GM19452 (cell line): ENCODE data around the gene TC2N.
A peak's percentile ranks its signal among the peaks of the same experiment; 100 is the strongest.
"Not testable (repeated sequence)": the region's sequence is repeated elsewhere in the genome, so short reads cannot be mapped to it uniquely, and the experiment has no call there.

ENCODE experiments used
- ATAC-seq: cut with Tn5 transposase; IDR thresholded peaks from one replicate; pipeline ENCODE4 v1.9.1; 2021; ENCODE audit not compliant: unreplicated experiment

Gene TC2N

DNA sequence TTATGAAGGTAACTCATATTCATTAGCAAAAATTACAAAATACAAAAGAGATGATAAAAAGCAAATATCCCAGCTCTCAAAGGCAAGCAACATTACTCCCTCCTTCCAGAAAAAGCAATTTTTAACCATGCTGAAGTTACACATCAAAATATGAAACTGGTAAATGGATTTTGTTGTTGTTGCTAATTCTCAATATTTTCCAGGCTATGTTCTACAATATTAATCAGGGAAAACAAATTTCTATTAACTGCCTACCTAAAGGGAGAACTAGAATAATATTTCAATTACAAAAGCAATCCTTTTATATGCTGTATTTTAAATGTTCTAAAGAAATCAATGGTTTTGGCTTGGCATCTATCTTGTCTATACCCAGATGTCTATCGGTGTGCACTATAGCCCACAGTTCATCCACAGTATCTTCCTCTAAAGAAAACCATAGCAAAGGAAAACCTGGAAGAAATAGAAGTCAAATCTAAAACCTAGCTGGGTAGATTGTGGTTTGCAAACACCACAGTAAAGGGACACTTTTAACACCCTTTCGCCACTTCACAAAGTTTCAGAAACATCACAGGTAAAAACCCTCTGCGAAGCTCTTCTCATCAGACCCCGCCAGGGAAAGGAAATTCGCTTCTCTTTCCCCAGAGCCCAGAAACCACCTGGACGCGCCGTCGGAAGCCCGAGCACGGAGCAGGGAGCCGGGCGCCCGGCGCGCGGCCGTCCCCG lies 32.0 kb downstream of the TC2N start:
- ATAC-seq, result peak; percentile 23

- no peak for ATAC-seq
Observed at GRCh38 chr14:91834571-91834970, 32.8 kb downstream of the TC2N start.

DNA sequence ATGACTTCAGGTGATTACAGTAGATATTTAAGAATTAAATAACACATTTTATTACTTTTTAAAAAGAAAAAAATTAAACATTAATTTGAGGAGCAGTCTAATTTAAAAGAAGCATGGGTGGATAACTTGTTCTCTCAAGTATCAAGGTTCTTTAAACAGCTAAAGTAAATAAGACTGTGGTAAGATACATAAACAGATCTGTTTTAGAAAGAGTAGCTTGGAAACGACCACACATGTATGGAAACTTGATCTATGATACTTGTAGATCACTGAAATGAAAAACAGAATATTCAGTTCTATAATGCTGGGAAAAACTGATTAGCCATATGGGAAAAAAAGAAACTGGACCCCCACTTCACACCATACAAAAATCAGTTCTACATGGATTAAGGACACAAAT lies 36.0 kb downstream of the TC2N start:
- ATAC-seq, result no peak

- peak; percentile 64 for ATAC-seq
Observed at GRCh38 chr14:91830777-91831176, 36.6 kb downstream of the TC2N start.

DNA sequence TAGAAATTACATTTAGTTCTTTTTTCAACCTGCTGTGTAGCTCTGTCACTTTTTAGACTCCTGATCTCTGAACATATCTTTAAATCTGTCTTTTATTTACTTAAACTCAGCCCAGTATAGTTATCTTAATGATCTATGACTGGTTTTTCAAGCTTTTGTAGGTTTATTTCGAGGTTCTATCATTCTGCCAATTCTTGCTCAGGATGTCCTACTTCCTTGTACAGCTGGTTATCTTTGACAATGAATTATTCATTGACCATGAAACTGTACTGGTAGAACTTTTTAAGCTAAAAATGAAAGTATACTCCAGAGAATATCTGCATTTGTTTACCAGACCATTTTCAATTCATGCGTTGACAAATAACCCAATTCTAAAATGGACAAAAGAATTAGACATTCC lies 37.8 kb downstream of the TC2N start:
- no peak for ATAC-seq

- no peak for ATAC-seq
Observed at GRCh38 chr14:91827746-91828145, 39.6 kb downstream of the TC2N start.

GRCh38 chr14:91817566-91818325 lies 49.6 kb downstream of the TC2N start:
- ATAC-seq, result no peak

- no peak for ATAC-seq
Observed at GRCh38 chr14:91814317-91814716, 53.0 kb downstream of the TC2N start.

DNA sequence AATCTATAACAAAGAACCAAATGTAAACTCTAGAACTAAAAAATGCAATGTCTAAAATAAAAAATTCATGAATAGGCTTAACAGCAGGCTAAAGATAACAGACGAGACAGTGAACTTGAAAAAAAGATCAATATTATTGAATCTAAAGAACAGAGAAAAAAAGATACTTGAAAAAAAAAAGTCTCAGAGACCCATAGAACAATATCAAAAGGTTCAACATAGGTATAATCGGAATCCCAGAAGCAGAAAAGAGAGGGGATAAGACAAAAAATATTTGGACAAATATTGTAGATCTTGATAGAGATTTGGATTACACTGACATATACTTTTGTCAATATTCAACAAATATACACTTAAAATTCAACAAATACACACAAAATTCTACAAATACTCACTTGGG lies 56.6 kb downstream of the TC2N start:
- ATAC-seq, result no peak

DNA sequence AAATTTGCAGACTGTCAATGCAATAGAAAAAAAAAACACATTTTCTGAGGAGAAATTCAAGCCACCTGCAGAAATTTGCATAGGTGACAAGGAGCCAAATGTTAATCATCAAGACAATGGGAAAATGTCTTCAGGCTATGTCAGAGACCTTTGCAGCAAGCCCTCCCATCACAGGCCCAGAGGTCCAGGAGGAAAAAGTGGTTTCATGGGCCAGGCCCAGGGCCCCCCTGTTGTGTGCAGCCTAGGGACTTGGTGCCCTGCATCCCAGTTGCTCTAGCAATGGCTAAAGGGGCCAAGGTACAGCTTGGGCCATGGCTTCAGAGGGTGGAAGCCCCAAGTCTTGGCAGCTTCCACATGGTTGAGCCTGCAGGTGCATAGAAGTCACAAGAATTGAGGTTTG lies 60.6 kb downstream of the TC2N start:
- ATAC-seq, result no peak

- not testable (repeated sequence) for ATAC-seq
Observed at GRCh38 chr14:91806094-91806493, 61.2 kb downstream of the TC2N start.

GRCh38 chr14:91805659-91806058 lies 61.7 kb downstream of the TC2N start:
- ATAC-seq, result no peak

DNA sequence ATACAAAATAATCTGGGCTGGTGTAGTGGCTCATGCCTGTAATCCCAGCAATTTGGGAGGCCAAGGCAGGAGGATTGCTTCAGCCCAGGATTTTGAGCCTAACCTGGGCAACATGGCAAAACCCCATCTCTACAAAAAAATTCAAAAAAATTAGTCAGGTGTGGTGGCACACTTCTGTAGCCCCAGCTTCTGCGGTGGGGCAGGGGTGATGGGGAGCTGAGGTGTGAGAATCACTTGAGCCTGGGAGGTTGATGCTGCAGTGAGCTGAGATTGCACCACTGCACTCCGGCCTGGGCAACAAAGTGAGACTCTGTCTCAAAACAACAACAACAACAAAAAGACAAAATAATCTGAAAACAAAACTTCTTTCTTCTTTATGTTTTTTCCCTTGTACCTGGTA lies 66.0 kb downstream of the TC2N start:
- ATAC-seq, result no peak

DNA sequence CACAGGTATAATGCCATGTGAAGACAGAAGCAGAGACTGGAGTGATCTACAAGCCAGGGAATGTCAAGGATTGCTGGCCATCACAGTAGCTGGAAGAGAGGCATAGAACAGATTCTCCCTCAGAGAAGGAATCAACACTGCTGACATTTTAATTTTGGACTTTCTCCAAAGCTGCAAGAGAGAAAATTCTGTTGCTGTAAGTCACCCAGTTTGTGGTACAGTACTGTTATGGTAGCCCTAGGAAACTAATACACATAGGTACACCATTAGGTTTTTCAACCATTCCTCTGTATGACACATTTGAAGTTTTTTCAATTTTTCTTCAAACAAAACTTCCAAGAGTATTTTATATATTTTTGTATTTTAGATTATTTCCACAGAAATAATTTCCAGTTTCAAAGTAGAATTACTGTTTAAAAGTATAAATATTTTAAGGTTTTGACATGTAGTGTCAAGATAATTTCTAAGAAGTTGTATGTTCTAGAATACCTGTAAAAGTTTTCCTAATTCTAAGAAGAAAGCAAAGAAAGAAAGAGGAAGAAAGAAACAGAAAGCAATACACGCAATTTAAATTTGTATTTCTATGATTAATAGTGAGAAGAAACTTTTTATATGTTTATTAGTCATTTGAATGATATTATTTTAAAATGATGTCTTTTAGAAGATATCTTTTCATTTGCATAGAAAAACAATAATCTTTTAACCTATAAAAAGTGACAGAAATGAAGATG lies 70.6 kb downstream of the TC2N start:
- no peak for ATAC-seq

- ATAC-seq, result no peak
Observed at GRCh38 chr14:91793704-91794103, 73.6 kb downstream of the TC2N start.

DNA sequence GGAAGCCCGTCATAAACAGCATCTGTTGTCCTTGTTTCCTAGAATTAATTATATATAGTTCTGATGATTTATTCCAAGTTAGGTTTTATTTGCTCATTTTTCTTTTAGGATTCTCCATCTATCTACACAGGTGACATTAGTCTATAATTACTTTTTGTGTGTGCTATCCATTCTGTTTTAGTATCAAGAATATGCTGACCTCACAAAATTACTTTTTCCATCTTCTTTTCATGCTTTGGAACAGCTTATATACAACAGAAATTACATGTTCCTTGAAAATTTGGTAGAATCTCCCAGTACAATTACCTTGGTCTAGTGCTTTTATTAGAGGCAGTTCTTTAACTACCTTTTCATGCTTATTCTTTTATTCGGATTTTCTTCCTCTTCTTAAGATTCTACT lies 81.1 kb downstream of the TC2N start:
- ATAC-seq, result no peak

GRCh38 chr14:91780452-91780851 lies 86.9 kb downstream of the TC2N start:
- no peak for ATAC-seq

DNA sequence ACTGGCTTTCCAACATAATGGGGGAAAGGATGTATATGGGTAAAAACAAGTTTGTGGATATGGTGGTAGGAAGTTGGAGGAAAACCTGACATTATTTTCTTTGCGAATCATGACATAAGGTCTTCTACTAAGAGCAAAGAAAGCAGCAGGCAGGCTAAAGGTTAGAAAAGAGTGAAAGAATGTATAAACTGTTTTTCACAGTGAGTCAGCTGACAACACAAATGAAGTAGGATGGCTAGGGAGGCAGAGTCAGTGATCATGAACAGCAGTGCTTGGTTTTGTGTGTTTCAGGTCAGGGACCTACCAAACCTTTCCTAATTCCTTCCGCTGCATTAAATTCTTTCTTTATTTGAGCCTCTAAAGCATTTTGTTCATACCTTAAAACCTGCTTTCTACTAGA lies 89.1 kb downstream of the TC2N start:
- ATAC-seq, result no peak

DNA sequence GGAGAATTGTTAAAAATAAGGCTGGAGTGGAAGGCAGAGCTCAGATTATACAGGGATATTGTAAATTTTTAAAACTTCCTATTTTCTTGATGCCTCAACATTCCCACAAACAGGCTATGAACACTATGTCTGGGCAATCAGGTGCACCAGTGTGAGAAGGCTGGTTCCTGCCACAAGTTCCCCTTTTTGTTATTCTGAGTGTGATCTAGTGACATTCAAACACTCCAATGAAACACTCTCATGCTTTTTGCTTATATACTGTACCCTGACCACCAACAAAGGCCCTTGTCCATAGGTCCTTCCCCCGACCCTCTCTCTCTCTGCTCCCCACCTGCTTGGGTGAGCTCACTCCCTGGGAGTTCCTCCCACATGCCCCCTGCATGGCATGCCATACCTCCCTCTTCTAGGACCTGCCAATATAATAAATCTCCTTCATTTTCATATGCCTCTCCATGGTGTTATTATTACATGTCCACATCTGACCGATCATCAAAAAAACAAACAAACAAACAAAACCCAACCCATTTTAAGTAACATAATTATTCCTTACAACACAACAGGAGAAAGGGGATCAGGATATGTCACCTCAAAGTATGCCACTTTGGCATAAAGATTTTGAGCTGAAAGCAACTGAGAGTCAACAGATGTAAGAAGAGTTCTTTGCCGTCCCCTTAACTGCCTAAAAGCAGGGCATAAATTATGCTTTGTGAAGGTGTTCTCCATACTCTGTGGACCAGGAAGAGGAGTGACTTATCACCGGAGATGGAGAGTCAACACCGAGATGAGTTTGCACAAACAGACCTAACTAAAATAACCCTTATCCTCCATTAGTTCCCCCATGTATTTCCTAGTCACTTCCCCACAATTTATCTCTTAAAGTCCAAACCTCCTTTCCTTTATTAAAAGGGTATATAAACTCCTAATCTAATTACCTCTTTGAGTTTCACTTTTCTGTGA lies 92.9 kb downstream of the TC2N start:
- ATAC-seq, result no peak

GRCh38 chr14:91770185-91770584 lies 97.2 kb downstream of the TC2N start:
- ATAC-seq, result no peak
